Stimulated activated CD8-positive, alpha-beta memory T cell treated with anti-CD3 and anti-CD28 coated beads, Interleukin-4, amount 100 ng/mL, for 1 hour (primary cell): ENCODE measurements around the gene CBLN1.

Experiments used
- DNase-seq, 2 donors: peaks; one replicate each; pipeline ENCODE4 v3.0.0-alpha.2; 2020; ENCODE audit warnings: low read depth in 2 of 2, low spot score in 1 of 2

The CBLN1 gene

GRCh38 chr16:49281480-49281842 is at the start of gene CBLN1:
TSS of gene CBLN1 (minus strand) at chr16:49281838. CDS start at chr16:49281465, 373 bp downstream.
- DNase-seq: no peak

- DNase-seq: no peak
These were observed 49.0 kb upstream of the CBLN1 start for GRCh38 chr16:49330562-49331201.

GRCh38 chr16:49328325-49328724 is 46.7 kb upstream of the CBLN1 start:
- DNase-seq: no peak

GRCh38 chr16:49327466-49327865 is 45.8 kb upstream of the CBLN1 start:
- no peak for DNase-seq

- DNase-seq: no peak
These were observed 43.1 kb upstream of the CBLN1 start for GRCh38 chr16:49324703-49325102.

- DNase-seq: no peak
These were observed 34.0 kb upstream of the CBLN1 start for GRCh38 chr16:49315602-49316001.

GRCh38 chr16:49312389-49312985 is 30.8 kb upstream of the CBLN1 start:
- no peak for DNase-seq

GRCh38 chr16:49311823-49312222 is 30.2 kb upstream of the CBLN1 start:
- no peak for DNase-seq

- DNase-seq: no peak
These were observed 25.5 kb upstream of the CBLN1 start for GRCh38 chr16:49307176-49307575.

GRCh38 chr16:49305406-49305805 is 23.8 kb upstream of the CBLN1 start:
- DNase-seq: no peak

- DNase-seq: no peak
These were observed 10.8 kb upstream of the CBLN1 start for GRCh38 chr16:49292413-49292812.

- DNase-seq: no peak
These were observed 5.9 kb upstream of the CBLN1 start for GRCh38 chr16:49287572-49287971.

- DNase-seq: no peak
These were observed 3.3 kb upstream of the CBLN1 start for GRCh38 chr16:49284962-49285361.

- DNase-seq: no peak
These were observed 1.9 kb upstream of the CBLN1 start for GRCh38 chr16:49283376-49284049.

GRCh38 chr16:49282690-49283375 is 1.2 kb upstream of the CBLN1 start:
- DNase-seq: no peak

- no peak for DNase-seq
These were observed 405 bp upstream of the CBLN1 start for GRCh38 chr16:49281843-49282642.

GRCh38 chr16:49280841-49281371 is 732 bp downstream of the CBLN1 start:
- DNase-seq: no peak

- no peak for DNase-seq
These were observed 1.4 kb downstream of the CBLN1 start for GRCh38 chr16:49280105-49280741.

- DNase-seq: no peak
These were observed 2.5 kb downstream of the CBLN1 start for GRCh38 chr16:49278944-49279725.

- no peak for DNase-seq
These were observed 3.1 kb downstream of the CBLN1 start for GRCh38 chr16:49278567-49278827.
